H9 (cell line): ENCODE results near the gene MUS81. TPM values are rescaled to one million over a fixed set of nuclear protein-coding genes. Genes with fewer than 3 reads are reported as not detected.

ENCODE experiments used
- DNase-seq: peaks from one replicate; pipeline ENCODE4 v3.0.0-alpha.2; 2017
- H2AFZ ChIP-seq: one replicate; pipeline ENCODE4 v1.6.1; 2013; ENCODE audit warnings: mild to moderate bottlenecking, low read length, control low read depth, moderate library complexity
- H2AK5ac ChIP-seq: 2 replicates; pipeline ENCODE4 v1.6.1; 2013; ENCODE audit warnings: low read length, control low read depth, mixed read lengths; ENCODE audit not compliant: insufficient read length
- H2BK120ac ChIP-seq: one replicate; pipeline ENCODE4 v1.6.1; 2013; ENCODE audit warnings: low read depth, mild to moderate bottlenecking, low read length, control low read depth, inconsistent platforms; ENCODE audit not compliant: poor library complexity, severe bottlenecking
- H2BK12ac ChIP-seq: 2 replicates; pipeline ENCODE4 v1.6.1; 2013; ENCODE audit warnings: low read length, control low read depth, mixed read lengths, low read depth; ENCODE audit not compliant: insufficient read length
- H2BK15ac ChIP-seq: 2 replicates; pipeline ENCODE4 v1.6.1; 2013; ENCODE audit warnings: low read depth, low read length, control low read depth
- H2BK20ac ChIP-seq: one replicate; pipeline ENCODE4 v1.6.1; 2013; ENCODE audit warnings: low read depth, mild to moderate bottlenecking, low read length, control low read depth, inconsistent platforms; ENCODE audit not compliant: poor library complexity, severe bottlenecking
- H2BK5ac ChIP-seq: 2 replicates; pipeline ENCODE4 v1.6.1; 2013; ENCODE audit warnings: low read length, control low read depth, mixed read lengths; ENCODE audit not compliant: insufficient read length
- H3K14ac ChIP-seq: 2 replicates; pipeline ENCODE4 v1.6.1; 2013; ENCODE audit warnings: low read length, control low read depth; ENCODE audit not compliant: insufficient read depth
- H3K18ac ChIP-seq: 2 replicates; pipeline ENCODE4 v1.6.1; 2013; ENCODE audit warnings: low read depth, mild to moderate bottlenecking, mixed read lengths, low read length, control low read depth; ENCODE audit not compliant: insufficient read length
- H3K23ac ChIP-seq: 2 replicates; pipeline ENCODE4 v1.6.1; 2013; ENCODE audit warnings: low read length, control low read depth, mixed read lengths, low read depth; ENCODE audit not compliant: insufficient read length
- H3K23me2 ChIP-seq: 2 replicates; pipeline ENCODE4 v1.6.1; 2013; ENCODE audit warnings: low read depth, mild to moderate bottlenecking, mixed read lengths, low read length, control low read depth; ENCODE audit not compliant: insufficient read length, poor library complexity, severe bottlenecking
- H3K27ac ChIP-seq: 2 replicates; pipeline ENCODE4 v1.5.1; 2013; ENCODE audit warnings: low read length, control low read depth, mixed read lengths, low read depth; ENCODE audit not compliant: insufficient read length
- H3K27me3 ChIP-seq: 2 replicates; pipeline ENCODE4 v1.6.1; 2013; ENCODE audit warnings: low read length, control low read depth, inconsistent platforms; ENCODE audit not compliant: insufficient read depth
- H3K4ac ChIP-seq: 2 replicates; pipeline ENCODE4 v1.6.1; 2013; ENCODE audit warnings: low read depth, mild to moderate bottlenecking, control low read depth, inconsistent platforms, low read length, moderate library complexity
- H3K4me1 ChIP-seq: 2 replicates; pipeline ENCODE4 v1.6.1; 2013; ENCODE audit warnings: low read length, control low read depth, inconsistent platforms; ENCODE audit not compliant: insufficient read depth
- H3K4me2 ChIP-seq: 2 replicates; pipeline ENCODE4 v1.6.1; 2013; ENCODE audit warnings: low read length, control low read depth, mixed read lengths; ENCODE audit not compliant: insufficient read length, insufficient read depth
- H3K56ac ChIP-seq: 2 replicates; pipeline ENCODE4 v1.6.1; 2013; ENCODE audit warnings: low read depth, mild to moderate bottlenecking, mixed read lengths, low read length, control low read depth; ENCODE audit not compliant: insufficient read length
- H3K79me1 ChIP-seq: 2 replicates; pipeline ENCODE4 v1.6.1; 2013; ENCODE audit warnings: low read depth, mild to moderate bottlenecking, moderate library complexity, low read length, control low read depth, inconsistent platforms; ENCODE audit not compliant: insufficient read depth, poor library complexity, severe bottlenecking
- H3K79me2 ChIP-seq: 2 replicates; pipeline ENCODE4 v1.6.1; 2013; ENCODE audit warnings: low read length, control low read depth, inconsistent platforms; ENCODE audit not compliant: insufficient read depth
- H3K9ac ChIP-seq: 2 replicates; pipeline ENCODE4 v1.6.1; 2013; ENCODE audit warnings: low read length, control low read depth, mixed read lengths; ENCODE audit not compliant: insufficient read length; ENCODE audit errors: extremely low read depth
- H3K9me3 ChIP-seq: one replicate; pipeline ENCODE4 v1.6.1; 2013; ENCODE audit warnings: low read depth, low read length, inconsistent platforms; ENCODE audit not compliant: control insufficient read depth
- H3T11ph ChIP-seq: one replicate; pipeline ENCODE4 v1.6.1; 2013; ENCODE audit warnings: mild to moderate bottlenecking, low read length, control low read depth, inconsistent platforms
- H4K20me1 ChIP-seq: one replicate; pipeline ENCODE4 v1.6.1; 2013; ENCODE audit not compliant: control insufficient read depth, insufficient read length, insufficient read depth
- H4K5ac ChIP-seq: 2 replicates; pipeline ENCODE4 v1.6.1; 2013; ENCODE audit warnings: low read depth, mild to moderate bottlenecking, mixed read lengths, low read length, control low read depth; ENCODE audit not compliant: insufficient read length
- H4K8ac ChIP-seq: replicated peaks from 2 replicates; pipeline ENCODE4 v1.6.1; 2013; ENCODE audit warnings: low read length, control low read depth, mixed read lengths, low read depth; ENCODE audit not compliant: insufficient read length
- H4K91ac ChIP-seq: 2 replicates; pipeline ENCODE4 v1.6.1; 2013; ENCODE audit warnings: low read depth, mild to moderate bottlenecking, moderate library complexity, mixed read lengths, low read length, control low read depth; ENCODE audit not compliant: insufficient read length
- H3K27ac Mint-ChIP-seq, 3 experiments: 2 replicates in 2 of 3; 3 replicates in 1 of 3; pipeline ENCODE4 v1.8.0; 2020 to 2021; ENCODE audit warnings: mixed read lengths in 3 of 3, mild to moderate bottlenecking in 1 of 3, moderate library complexity in 1 of 3
- H3K27me3 Mint-ChIP-seq: 2 replicates; pipeline ENCODE4 v1.8.0; 2021; ENCODE audit warnings: low read depth, mild to moderate bottlenecking, moderate library complexity, mixed read lengths
- H3K36me3 Mint-ChIP-seq, 3 experiments: 2 replicates in 2 of 3; 3 replicates in 1 of 3; pipeline ENCODE4 v1.8.0; 2020 to 2021; ENCODE audit warnings: low read depth in 3 of 3, mixed read lengths in 3 of 3; ENCODE audit not compliant: insufficient read depth in 1 of 3
- H3K4me1 Mint-ChIP-seq, 2 experiments: 2 replicates each; pipeline ENCODE4 v1.8.0; 2020; ENCODE audit warnings: mixed read lengths in 2 of 2
- H3K4me3 Mint-ChIP-seq, 2 experiments: 2 replicates in 1 of 2; 3 replicates in 1 of 2; pipeline ENCODE4 v1.8.0; 2020 to 2021; ENCODE audit warnings: mild to moderate bottlenecking in 2 of 2, mixed read lengths in 2 of 2, moderate library complexity in 1 of 2
- H3K9me3 Mint-ChIP-seq, 2 experiments: 2 replicates in 1 of 2; 3 replicates in 1 of 2; pipeline ENCODE4 v1.8.0; 2020; ENCODE audit warnings: mild to moderate bottlenecking in 2 of 2, mixed read lengths in 2 of 2, moderate library complexity in 1 of 2
- WGBS: extraction: QIAGEN DNeasy Blood & Tissue Kit; methylation state at CpG from one replicate; pipeline ENCODE4 v1.1.7; 2013; ENCODE audit warnings: missing lambda C conversion rate, low lambda C conversion rate, mixed read lengths; ENCODE audit not compliant: insufficient read length; ENCODE audit errors: extremely low coverage; 5-methylcytosine and 5-hydroxymethylcytosine counted together
- total RNA-seq: library from RNA; stranded (reverse); gene quantifications from 2 replicates; pipeline ENCODE4 v1.2.1, GENCODE V29; 2021
- TF ChIP-seq, protein P1 (sequence below): fragments of 200-600 bp; sonication (generic); conservative IDR thresholded peaks from 3 replicates; pipeline ENCODE4 v1.8.0; 2021; ENCODE audit warnings: antibody characterized with exemption, mild to moderate bottlenecking

The MUS81 gene
- total RNA-seq, 1 experiment from 2014 or later: 49.2 TPM

DNA sequence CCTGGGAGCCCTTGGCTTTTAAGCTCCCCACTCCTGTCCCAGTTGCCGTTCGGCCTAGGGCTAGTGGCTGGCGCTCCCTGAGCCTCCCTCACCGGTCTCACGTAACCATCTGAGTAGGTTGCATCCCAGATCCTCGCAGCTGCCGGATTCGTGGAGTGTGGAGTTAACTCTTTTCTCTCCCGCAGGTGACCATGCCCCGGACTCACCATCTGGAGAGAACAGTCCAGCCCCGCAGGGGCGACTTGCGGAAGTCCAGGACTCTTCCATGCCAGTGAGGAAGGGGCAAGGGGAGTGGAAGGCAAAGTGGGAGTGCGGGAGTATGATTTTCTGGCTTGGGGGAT lies 902 bp downstream of the MUS81 start:
- Mint-ChIP-seq H3K4me3 (peak overlapping the region; percentile 78 to 93), H3K27ac (peak overlapping the region in 2 of 3 experiments; percentile 72 to 77; a peak in 3 of 7 replicates), H3K9me3 (peaks cover 0 to 3% of the 10 kb centered on the region in 2 experiments; a peak in 1 of 5 replicates), H3K36me3 (peaks cover 32 to 46% (median 43%) of the 10 kb centered on the region in 3 experiments), H3K4me1 (peaks cover 25% of the 10 kb centered on the region in 2 experiments), H3K27me3 (no peaks in the 10 kb centered on the region)
- Histone ChIP-seq H2BK15ac (no peak overlapping the region), H3K9ac (peak overlapping the region; percentile 85), H3T11ph (no peak overlapping the region), H3K23me2 (peaks cover 25% of the 10 kb centered on the region), H2AFZ (no peak overlapping the region), H2BK20ac (no peak overlapping the region), H4K8ac (no peak overlapping the region), H3K4me1 (no peaks in the 10 kb centered on the region), H3K79me1 (no peaks in the 10 kb centered on the region), H3K23ac (no peak overlapping the region), H3K27me3 (no peaks in the 10 kb centered on the region), H2BK12ac (no peak overlapping the region), H4K20me1 (peaks cover 2% of the 10 kb centered on the region), H4K91ac (no peak overlapping the region), H4K5ac (no peak overlapping the region), H2AK5ac (no peak overlapping the region), H3K27ac (no peak overlapping the region), H2BK120ac (no peak overlapping the region), H3K56ac (no peak overlapping the region), H3K79me2 (peaks cover 9% of the 10 kb centered on the region; the same call in 1 of the 2 replicates), H3K14ac (peak overlapping the region; percentile 91; the same call in 1 of the 2 replicates), H2BK5ac (no peak overlapping the region), H3K9me3 (no peaks in the 10 kb centered on the region), H3K18ac (no peak overlapping the region), H3K4me2 (peak overlapping the region; percentile 92), H3K4ac (no peak overlapping the region)
- no CpG with 5 or more reads among the region's 14 CpGs for WGBS
- TF ChIP-seq, protein P1, sequence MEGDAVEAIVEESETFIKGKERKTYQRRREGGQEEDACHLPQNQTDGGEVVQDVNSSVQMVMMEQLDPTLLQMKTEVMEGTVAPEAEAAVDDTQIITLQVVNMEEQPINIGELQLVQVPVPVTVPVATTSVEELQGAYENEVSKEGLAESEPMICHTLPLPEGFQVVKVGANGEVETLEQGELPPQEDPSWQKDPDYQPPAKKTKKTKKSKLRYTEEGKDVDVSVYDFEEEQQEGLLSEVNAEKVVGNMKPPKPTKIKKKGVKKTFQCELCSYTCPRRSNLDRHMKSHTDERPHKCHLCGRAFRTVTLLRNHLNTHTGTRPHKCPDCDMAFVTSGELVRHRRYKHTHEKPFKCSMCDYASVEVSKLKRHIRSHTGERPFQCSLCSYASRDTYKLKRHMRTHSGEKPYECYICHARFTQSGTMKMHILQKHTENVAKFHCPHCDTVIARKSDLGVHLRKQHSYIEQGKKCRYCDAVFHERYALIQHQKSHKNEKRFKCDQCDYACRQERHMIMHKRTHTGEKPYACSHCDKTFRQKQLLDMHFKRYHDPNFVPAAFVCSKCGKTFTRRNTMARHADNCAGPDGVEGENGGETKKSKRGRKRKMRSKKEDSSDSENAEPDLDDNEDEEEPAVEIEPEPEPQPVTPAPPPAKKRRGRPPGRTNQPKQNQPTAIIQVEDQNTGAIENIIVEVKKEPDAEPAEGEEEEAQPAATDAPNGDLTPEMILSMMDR: no peak
- no peak for DNase-seq
